IMR-90 (cell line): ENCODE measurements around the gene TNFRSF11A. TPM values are rescaled to one million over a fixed set of nuclear protein-coding genes. Genes with fewer than 3 reads are reported as not detected.

ENCODE experiments used
- ATAC-seq: fragments of 200-7000 bp; cut with Tn5 transposase; 2 replicates; pipeline ENCODE4 v1.9.1; 2020; ENCODE audit warnings: low read depth, mild to moderate bottlenecking, moderate library complexity
- BruUV-seq: library from RNA; stranded (reverse); fragments of 400-500 nt; replicated peaks from 2 replicates; lab custom pipeline; 2021; lab: Mats Ljungman, UMichigan
- CTCF ChIA-PET: fragments of 300-600 bp; formaldehyde crosslinking; extraction: SDS; loops from one replicate; lab custom pipeline; 2021; ENCODE audit warnings: antibody characterized with exemption; lab: Yijun Ruan, JAX
- POLR2A ChIA-PET: fragments of 300-600 bp; sonication (Branson Sonifier 250); formaldehyde crosslinking; loops from one replicate; lab custom pipeline; 2022; ENCODE audit warnings: antibody characterized with exemption; ENCODE audit not compliant: unreplicated experiment; lab: Charles Lee
- DNase-seq: peaks from one replicate; pipeline ENCODE4 v3.0.0; 2013
- H2AFZ ChIP-seq: replicated peaks from 2 replicates; pipeline ENCODE3; 2013; ENCODE audit warnings: low read length, mild to moderate bottlenecking; ENCODE audit not compliant: poor library complexity
- H2AK5ac ChIP-seq: 2 replicates; pipeline ENCODE4 v1.6.1; 2013; ENCODE audit warnings: low read depth, low read length, inconsistent platforms
- H2AK9ac ChIP-seq: replicated peaks from 2 replicates; pipeline ENCODE3; 2013; ENCODE audit warnings: mild to moderate bottlenecking, low read depth, low read length, moderate library complexity; ENCODE audit not compliant: poor library complexity
- H2BK120ac ChIP-seq: 2 replicates; pipeline ENCODE4 v1.6.1; 2013; ENCODE audit warnings: low read depth, low read length, inconsistent platforms
- H2BK15ac ChIP-seq: 3 replicates; pipeline ENCODE4 v1.6.1; 2013; ENCODE audit warnings: low read depth, low read length, inconsistent platforms
- H2BK20ac ChIP-seq: 2 replicates; pipeline ENCODE4 v1.6.1; 2013; ENCODE audit warnings: low read depth, mild to moderate bottlenecking, inconsistent platforms, low read length, moderate library complexity
- H2BK5ac ChIP-seq: 2 replicates; pipeline ENCODE4 v1.6.1; 2013; ENCODE audit warnings: mild to moderate bottlenecking, low read depth, low read length, inconsistent platforms; ENCODE audit not compliant: poor library complexity, severe bottlenecking
- H3K14ac ChIP-seq: replicated peaks from 2 replicates; pipeline ENCODE4 v1.6.1; 2013; ENCODE audit warnings: low read depth, low read length, inconsistent platforms
- H3K18ac ChIP-seq: 2 replicates; pipeline ENCODE4 v1.6.1; 2013; ENCODE audit warnings: low read depth, low read length, control low read depth
- H3K23ac ChIP-seq: 2 replicates; pipeline ENCODE4 v1.6.1; 2013; ENCODE audit warnings: low read depth, low read length, inconsistent platforms
- H3K27ac ChIP-seq: 2 replicates; pipeline ENCODE4 v1.5.1; 2013; ENCODE audit warnings: mild to moderate bottlenecking, control low read depth, low read length; ENCODE audit not compliant: insufficient read depth
- H3K27me3 ChIP-seq: 2 replicates; pipeline ENCODE4 v1.6.1; 2013; ENCODE audit warnings: low read length; ENCODE audit not compliant: control insufficient read depth, insufficient read depth
- H3K36me3 ChIP-seq: 2 replicates; pipeline ENCODE4 v1.6.1; 2013; ENCODE audit warnings: low read length, mixed read lengths; ENCODE audit not compliant: control insufficient read depth, insufficient read depth
- H3K4ac ChIP-seq: 2 replicates; pipeline ENCODE4 v1.6.1; 2013; ENCODE audit warnings: low read depth, low read length, inconsistent platforms
- H3K4me1 ChIP-seq: 2 replicates; pipeline ENCODE4 v1.6.1; 2013; ENCODE audit warnings: low read length, mixed read lengths; ENCODE audit not compliant: control insufficient read depth, insufficient read depth
- H3K4me2 ChIP-seq: 2 replicates; pipeline ENCODE4 v1.6.1; 2013; ENCODE audit warnings: low read depth, mild to moderate bottlenecking, control low read depth, low read length, moderate library complexity
- H3K4me3 ChIP-seq: 2 replicates; pipeline ENCODE4 v1.5.1; 2013; ENCODE audit warnings: low read depth, mild to moderate bottlenecking, control low read depth, low read length, moderate library complexity; ENCODE audit not compliant: insufficient read depth
- H3K56ac ChIP-seq: 2 replicates; pipeline ENCODE4 v1.6.1; 2013; ENCODE audit warnings: low read length, inconsistent platforms; ENCODE audit not compliant: insufficient read depth; ENCODE audit errors: extremely low read depth
- H3K79me1 ChIP-seq, 2 experiments: 2 replicates each; pipeline ENCODE4 v1.6.1; 2013; ENCODE audit warnings: low read length in 2 of 2, inconsistent platforms in 1 of 2, low read depth in 1 of 2
- H3K9ac ChIP-seq: 2 replicates; pipeline ENCODE4 v1.6.1; 2013; ENCODE audit warnings: low read depth, low read length, control low read depth
- H3K9me1 ChIP-seq: 2 replicates; pipeline ENCODE4 v1.6.1; 2013; ENCODE audit warnings: low read length, inconsistent platforms; ENCODE audit not compliant: insufficient read depth
- H3K9me3 ChIP-seq: 2 replicates; pipeline ENCODE4 v1.6.1; 2013; ENCODE audit warnings: low read length; ENCODE audit not compliant: control insufficient read depth, insufficient read depth
- H4K20me1 ChIP-seq: 2 replicates; pipeline ENCODE4 v1.6.1; 2013; ENCODE audit warnings: low read length, inconsistent platforms; ENCODE audit not compliant: insufficient read depth
- H4K5ac ChIP-seq: 2 replicates; pipeline ENCODE4 v1.6.1; 2013; ENCODE audit warnings: mild to moderate bottlenecking, low read depth, low read length, control low read depth
- H4K8ac ChIP-seq, 2 experiments: 2 replicates each; pipeline ENCODE4 v1.6.1; 2013; ENCODE audit warnings: low read depth in 2 of 2, low read length in 2 of 2, control low read depth in 1 of 2, inconsistent platforms in 1 of 2
- H4K91ac ChIP-seq: 2 replicates; pipeline ENCODE4 v1.6.1; 2013; ENCODE audit warnings: low read depth, low read length, inconsistent platforms; ENCODE audit not compliant: insufficient read depth
- MAFK ChIP-seq: IDR thresholded peaks from 2 replicates; pipeline ENCODE4 v1.6.1; 2012; ENCODE audit warnings: low read depth, low read length, improper control_type of control experiment
- MAZ ChIP-seq: IDR thresholded peaks from 2 replicates; pipeline ENCODE4 v1.6.1; 2012; ENCODE audit warnings: low read depth, mild to moderate bottlenecking, low read length, improper control_type of control experiment, moderate library complexity, borderline replicate concordance
- RFX5 ChIP-seq: IDR thresholded peaks from 2 replicates; pipeline ENCODE4 v1.8.0; 2012; ENCODE audit warnings: low read depth, mild to moderate bottlenecking, low read length, moderate library complexity
- SMC3 ChIP-seq: fragments of 150-350 bp; IDR thresholded peaks from 2 replicates; pipeline ENCODE4 v1.6.1; 2016; ENCODE audit warnings: low read depth, mild to moderate bottlenecking, antibody characterized with exemption, low read length, moderate library complexity
- USF2 ChIP-seq: fragments of 150-350 bp; IDR thresholded peaks from 2 replicates; pipeline ENCODE4 v1.6.1; 2017; ENCODE audit warnings: mild to moderate bottlenecking, antibody characterized with exemption, low read length, low read depth
- WGBS, 2 experiments: methylation state at CpG; one replicate each; pipeline versions ENCODE4 v1.1.5 to v1.1.7; 2013; ENCODE audit warnings: missing lambda C conversion rate in 2 of 2; ENCODE audit not compliant: insufficient read length in 1 of 2; ENCODE audit errors: extremely low coverage in 2 of 2; 5-methylcytosine and 5-hydroxymethylcytosine counted together
- dilution Hi-C: fragments of 300-500 bp; cut with HindIII; formaldehyde crosslinking; loops from one replicate; pipeline ENCODE4 v1.14.3; 2018; ENCODE audit warnings: low sequenced_read_pairs; ENCODE audit not compliant: unreplicated experiment
- in situ Hi-C: fragments of 300-500 bp; cut with MboI; formaldehyde crosslinking; loops from 3 replicates; pipeline ENCODE4 v1.14.3; 2019; ENCODE audit warnings: low sequenced_read_pairs, inconsistent platforms, mixed read lengths
- intact Hi-C: fragments of 100-400 bp; cut with micrococcal nuclease; formaldehyde crosslinking; loops from 2 replicates; pipeline ENCODE4 v1.10.0; 2022
- polyA plus RNA-seq, 3 experiments: library from polyadenylated mRNA; depleted of rRNA; stranded (reverse); fragments of >200 nt; gene quantifications; 2 replicates each; pipeline ENCODE4 v1.2.3, GENCODE V29; 2012; ENCODE audit warnings: low replicate concordance in 1 of 3
- total RNA-seq: library from RNA; depleted of rRNA; stranded (reverse); fragments of >200 nt; gene quantifications from 2 replicates; pipeline ENCODE4 v1.2.3, GENCODE V29; 2012
- TF ChIP-seq, protein P1 (sequence below): conservative IDR thresholded peaks from 2 replicates; pipeline ENCODE4 v1.5.1; 2012; ENCODE audit warnings: mild to moderate bottlenecking, low read depth, low read length, improper control_type of control experiment

TNFRSF11A gene
- total and polyA plus RNA-seq, 2 of the 4 experiments (the other 2 are of a cell fraction): under 0.01 TPM; not detected in 1

GRCh38 chr18:62372882-62373281 lies 47.8 kb downstream of the TNFRSF11A start:
- no peak overlapping the region for H2BK15ac ChIP-seq
- H3K4me3 ChIP-seq: no peak overlapping the region
- H3K9me1 ChIP-seq: no peaks in the 10 kb centered on the region
- H3K9ac ChIP-seq: no peak overlapping the region
- no peaks in the 10 kb centered on the region for H3K9me3 ChIP-seq
- H3K56ac ChIP-seq: no peak overlapping the region
- H3K23ac ChIP-seq: no peak overlapping the region
- no peak overlapping the region for H3K4me2 ChIP-seq
- no peak overlapping the region for H3K18ac ChIP-seq
- no peak overlapping the region for H2AK5ac ChIP-seq
- no peak overlapping the region for H3K27ac ChIP-seq
- H2BK5ac ChIP-seq: no peak overlapping the region
- H3K4ac ChIP-seq: no peak overlapping the region
- intact Hi-C loops: no loop called here
- no peak for TF ChIP-seq MAZ
- no peak for TF ChIP-seq USF2
- TF ChIP-seq, protein P1, sequence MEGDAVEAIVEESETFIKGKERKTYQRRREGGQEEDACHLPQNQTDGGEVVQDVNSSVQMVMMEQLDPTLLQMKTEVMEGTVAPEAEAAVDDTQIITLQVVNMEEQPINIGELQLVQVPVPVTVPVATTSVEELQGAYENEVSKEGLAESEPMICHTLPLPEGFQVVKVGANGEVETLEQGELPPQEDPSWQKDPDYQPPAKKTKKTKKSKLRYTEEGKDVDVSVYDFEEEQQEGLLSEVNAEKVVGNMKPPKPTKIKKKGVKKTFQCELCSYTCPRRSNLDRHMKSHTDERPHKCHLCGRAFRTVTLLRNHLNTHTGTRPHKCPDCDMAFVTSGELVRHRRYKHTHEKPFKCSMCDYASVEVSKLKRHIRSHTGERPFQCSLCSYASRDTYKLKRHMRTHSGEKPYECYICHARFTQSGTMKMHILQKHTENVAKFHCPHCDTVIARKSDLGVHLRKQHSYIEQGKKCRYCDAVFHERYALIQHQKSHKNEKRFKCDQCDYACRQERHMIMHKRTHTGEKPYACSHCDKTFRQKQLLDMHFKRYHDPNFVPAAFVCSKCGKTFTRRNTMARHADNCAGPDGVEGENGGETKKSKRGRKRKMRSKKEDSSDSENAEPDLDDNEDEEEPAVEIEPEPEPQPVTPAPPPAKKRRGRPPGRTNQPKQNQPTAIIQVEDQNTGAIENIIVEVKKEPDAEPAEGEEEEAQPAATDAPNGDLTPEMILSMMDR: no peak
- no peak for TF ChIP-seq SMC3
- no peak for TF ChIP-seq RFX5
- no peak for TF ChIP-seq MAFK
- no peaks in the 10 kb centered on the region for H3K36me3 ChIP-seq
- no peak overlapping the region for H4K8ac ChIP-seq
- H3K79me1 ChIP-seq: no peaks in the 10 kb centered on the region
- no peak overlapping the region for H2AK9ac ChIP-seq
- H2BK120ac ChIP-seq: no peak overlapping the region
- ChIA-PET POLR2A (no interaction called here), CTCF (interaction anchor here (0.7 kb wide), 1 partner anchor 10 kb away, joined by 3 read pairs; no protein-coding TSS in a partner anchor)
- peaks cover 25% of the 10 kb centered on the region for H3K27me3 ChIP-seq
- H3K4me1 ChIP-seq: no peaks in the 10 kb centered on the region
- DNase-seq (no peak), ATAC-seq (no peak)
- WGBS, 2 experiments: no CpG with 5 or more reads among the region's 4 CpGs
- no peak overlapping the region for H4K5ac ChIP-seq
- H4K20me1 ChIP-seq: no peaks in the 10 kb centered on the region
- in situ Hi-C loops: loop anchor here (10.0 kb wide), 1 partner anchor 58 kb away; no protein-coding TSS in a partner anchor
- dilution Hi-C loops: no loop called here
- no peak overlapping the region for H4K91ac ChIP-seq
- H2AFZ ChIP-seq: no peak overlapping the region
- BruUV-seq: no TSS peak
- H3K14ac ChIP-seq: no peak overlapping the region
- no peak overlapping the region for H2BK20ac ChIP-seq
